Measurements from ENCODE around the gene FSTL5.

DNA sequence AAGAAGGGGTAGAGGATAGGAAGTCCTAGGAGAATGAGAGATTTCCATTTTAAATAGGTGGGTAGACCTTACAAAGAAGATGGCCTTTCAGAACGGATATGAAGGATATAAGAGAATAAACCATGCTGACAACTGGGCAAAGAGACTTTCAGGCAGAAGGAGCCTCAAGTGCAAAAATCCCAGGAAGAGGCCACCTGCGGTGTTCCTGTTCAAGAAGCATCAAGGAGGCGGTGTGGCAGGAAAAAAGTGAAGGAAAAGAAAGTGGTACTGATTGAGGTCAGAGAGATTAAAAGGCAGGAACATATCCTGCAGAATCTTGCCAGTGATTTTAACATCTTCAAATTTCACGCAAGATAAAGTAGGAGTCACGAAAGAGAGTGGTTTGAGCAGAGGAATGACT, 172.0 kb downstream of the FSTL5 start:
- TF ChIP-seq, protein P1, sequence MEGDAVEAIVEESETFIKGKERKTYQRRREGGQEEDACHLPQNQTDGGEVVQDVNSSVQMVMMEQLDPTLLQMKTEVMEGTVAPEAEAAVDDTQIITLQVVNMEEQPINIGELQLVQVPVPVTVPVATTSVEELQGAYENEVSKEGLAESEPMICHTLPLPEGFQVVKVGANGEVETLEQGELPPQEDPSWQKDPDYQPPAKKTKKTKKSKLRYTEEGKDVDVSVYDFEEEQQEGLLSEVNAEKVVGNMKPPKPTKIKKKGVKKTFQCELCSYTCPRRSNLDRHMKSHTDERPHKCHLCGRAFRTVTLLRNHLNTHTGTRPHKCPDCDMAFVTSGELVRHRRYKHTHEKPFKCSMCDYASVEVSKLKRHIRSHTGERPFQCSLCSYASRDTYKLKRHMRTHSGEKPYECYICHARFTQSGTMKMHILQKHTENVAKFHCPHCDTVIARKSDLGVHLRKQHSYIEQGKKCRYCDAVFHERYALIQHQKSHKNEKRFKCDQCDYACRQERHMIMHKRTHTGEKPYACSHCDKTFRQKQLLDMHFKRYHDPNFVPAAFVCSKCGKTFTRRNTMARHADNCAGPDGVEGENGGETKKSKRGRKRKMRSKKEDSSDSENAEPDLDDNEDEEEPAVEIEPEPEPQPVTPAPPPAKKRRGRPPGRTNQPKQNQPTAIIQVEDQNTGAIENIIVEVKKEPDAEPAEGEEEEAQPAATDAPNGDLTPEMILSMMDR (conservative IDR thresholded peaks at IDR 0.05 in 1 of 2, IDR thresholded peaks at IDR 0.05 in 1 of 2; ENCODE audit: extremely low read depth in 1 of 2, insufficient read depth in 1 of 2, low read depth in 1 of 2, low read length in 2 of 2) = no peak
- no peak for TF ChIP-seq EZH2 (IDR thresholded peaks at IDR 0.05; ENCODE audit: borderline replicate concordance, low read length)

Measured in mammary epithelial cell (primary cell).